IMR-90 (cell line): ENCODE measurements around the gene C17orf67. TPM values are rescaled to one million over a fixed set of nuclear protein-coding genes. Genes with fewer than 3 reads are reported as not detected.

ENCODE experiments used
- ATAC-seq: fragments of 200-7000 bp; cut with Tn5 transposase; 2 replicates; pipeline ENCODE4 v1.9.1; 2020; ENCODE audit warnings: low read depth, mild to moderate bottlenecking, moderate library complexity
- BruUV-seq: library from RNA; stranded (reverse); fragments of 400-500 nt; replicated peaks from 2 replicates; lab custom pipeline; 2021; lab: Mats Ljungman, UMichigan
- CTCF ChIA-PET: fragments of 300-600 bp; formaldehyde crosslinking; extraction: SDS; loops from one replicate; lab custom pipeline; 2021; ENCODE audit warnings: antibody characterized with exemption; lab: Yijun Ruan, JAX
- POLR2A ChIA-PET: fragments of 300-600 bp; sonication (Branson Sonifier 250); formaldehyde crosslinking; loops from one replicate; lab custom pipeline; 2022; ENCODE audit warnings: antibody characterized with exemption; ENCODE audit not compliant: unreplicated experiment; lab: Charles Lee
- DNase-seq: peaks from one replicate; pipeline ENCODE4 v3.0.0; 2013
- H2AFZ ChIP-seq: replicated peaks from 2 replicates; pipeline ENCODE3; 2013; ENCODE audit warnings: low read length, mild to moderate bottlenecking; ENCODE audit not compliant: poor library complexity
- H2AK5ac ChIP-seq: 2 replicates; pipeline ENCODE4 v1.6.1; 2013; ENCODE audit warnings: low read depth, low read length, inconsistent platforms
- H2AK9ac ChIP-seq: replicated peaks from 2 replicates; pipeline ENCODE3; 2013; ENCODE audit warnings: mild to moderate bottlenecking, low read depth, low read length, moderate library complexity; ENCODE audit not compliant: poor library complexity
- H2BK120ac ChIP-seq: 2 replicates; pipeline ENCODE4 v1.6.1; 2013; ENCODE audit warnings: low read depth, low read length, inconsistent platforms
- H2BK15ac ChIP-seq: 3 replicates; pipeline ENCODE4 v1.6.1; 2013; ENCODE audit warnings: low read depth, low read length, inconsistent platforms
- H2BK20ac ChIP-seq: 2 replicates; pipeline ENCODE4 v1.6.1; 2013; ENCODE audit warnings: low read depth, mild to moderate bottlenecking, inconsistent platforms, low read length, moderate library complexity
- H2BK5ac ChIP-seq: 2 replicates; pipeline ENCODE4 v1.6.1; 2013; ENCODE audit warnings: mild to moderate bottlenecking, low read depth, low read length, inconsistent platforms; ENCODE audit not compliant: poor library complexity, severe bottlenecking
- H3K14ac ChIP-seq: replicated peaks from 2 replicates; pipeline ENCODE4 v1.6.1; 2013; ENCODE audit warnings: low read depth, low read length, inconsistent platforms
- H3K18ac ChIP-seq: 2 replicates; pipeline ENCODE4 v1.6.1; 2013; ENCODE audit warnings: low read depth, low read length, control low read depth
- H3K23ac ChIP-seq: 2 replicates; pipeline ENCODE4 v1.6.1; 2013; ENCODE audit warnings: low read depth, low read length, inconsistent platforms
- H3K27ac ChIP-seq: 2 replicates; pipeline ENCODE4 v1.5.1; 2013; ENCODE audit warnings: mild to moderate bottlenecking, control low read depth, low read length; ENCODE audit not compliant: insufficient read depth
- H3K27me3 ChIP-seq: 2 replicates; pipeline ENCODE4 v1.6.1; 2013; ENCODE audit warnings: low read length; ENCODE audit not compliant: control insufficient read depth, insufficient read depth
- H3K36me3 ChIP-seq: 2 replicates; pipeline ENCODE4 v1.6.1; 2013; ENCODE audit warnings: low read length, mixed read lengths; ENCODE audit not compliant: control insufficient read depth, insufficient read depth
- H3K4ac ChIP-seq: 2 replicates; pipeline ENCODE4 v1.6.1; 2013; ENCODE audit warnings: low read depth, low read length, inconsistent platforms
- H3K4me1 ChIP-seq: 2 replicates; pipeline ENCODE4 v1.6.1; 2013; ENCODE audit warnings: low read length, mixed read lengths; ENCODE audit not compliant: control insufficient read depth, insufficient read depth
- H3K4me2 ChIP-seq: 2 replicates; pipeline ENCODE4 v1.6.1; 2013; ENCODE audit warnings: low read depth, mild to moderate bottlenecking, control low read depth, low read length, moderate library complexity
- H3K4me3 ChIP-seq: 2 replicates; pipeline ENCODE4 v1.5.1; 2013; ENCODE audit warnings: low read depth, mild to moderate bottlenecking, control low read depth, low read length, moderate library complexity; ENCODE audit not compliant: insufficient read depth
- H3K56ac ChIP-seq: 2 replicates; pipeline ENCODE4 v1.6.1; 2013; ENCODE audit warnings: low read length, inconsistent platforms; ENCODE audit not compliant: insufficient read depth; ENCODE audit errors: extremely low read depth
- H3K79me1 ChIP-seq, 2 experiments: 2 replicates each; pipeline ENCODE4 v1.6.1; 2013; ENCODE audit warnings: low read length in 2 of 2, inconsistent platforms in 1 of 2, low read depth in 1 of 2
- H3K9ac ChIP-seq: 2 replicates; pipeline ENCODE4 v1.6.1; 2013; ENCODE audit warnings: low read depth, low read length, control low read depth
- H3K9me1 ChIP-seq: 2 replicates; pipeline ENCODE4 v1.6.1; 2013; ENCODE audit warnings: low read length, inconsistent platforms; ENCODE audit not compliant: insufficient read depth
- H3K9me3 ChIP-seq: 2 replicates; pipeline ENCODE4 v1.6.1; 2013; ENCODE audit warnings: low read length; ENCODE audit not compliant: control insufficient read depth, insufficient read depth
- H4K20me1 ChIP-seq: 2 replicates; pipeline ENCODE4 v1.6.1; 2013; ENCODE audit warnings: low read length, inconsistent platforms; ENCODE audit not compliant: insufficient read depth
- H4K5ac ChIP-seq: 2 replicates; pipeline ENCODE4 v1.6.1; 2013; ENCODE audit warnings: mild to moderate bottlenecking, low read depth, low read length, control low read depth
- H4K8ac ChIP-seq, 2 experiments: 2 replicates each; pipeline ENCODE4 v1.6.1; 2013; ENCODE audit warnings: low read depth in 2 of 2, low read length in 2 of 2, control low read depth in 1 of 2, inconsistent platforms in 1 of 2
- H4K91ac ChIP-seq: 2 replicates; pipeline ENCODE4 v1.6.1; 2013; ENCODE audit warnings: low read depth, low read length, inconsistent platforms; ENCODE audit not compliant: insufficient read depth
- BHLHE40 ChIP-seq: fragments of 150-350 bp; IDR thresholded peaks from 2 replicates; pipeline ENCODE4 v1.6.1; 2016; ENCODE audit warnings: mild to moderate bottlenecking, low read depth, low read length
- CEBPB ChIP-seq: IDR thresholded peaks from 2 replicates; pipeline ENCODE4 v1.6.1; 2012; ENCODE audit warnings: low read depth, low read length, improper control_type of control experiment
- CTCF ChIP-seq: conservative IDR thresholded peaks from 2 replicates; pipeline ENCODE4 v1.5.1; 2012; ENCODE audit warnings: mild to moderate bottlenecking, low read depth, low read length, improper control_type of control experiment
- MAFK ChIP-seq: IDR thresholded peaks from 2 replicates; pipeline ENCODE4 v1.6.1; 2012; ENCODE audit warnings: low read depth, low read length, improper control_type of control experiment
- MXI1 ChIP-seq: IDR thresholded peaks from 2 replicates; pipeline ENCODE4 v1.6.1; 2012; ENCODE audit warnings: low read depth, mild to moderate bottlenecking, low read length, moderate library complexity, borderline replicate concordance
- RFX5 ChIP-seq: IDR thresholded peaks from 2 replicates; pipeline ENCODE4 v1.8.0; 2012; ENCODE audit warnings: low read depth, mild to moderate bottlenecking, low read length, moderate library complexity
- SMC3 ChIP-seq: fragments of 150-350 bp; IDR thresholded peaks from 2 replicates; pipeline ENCODE4 v1.6.1; 2016; ENCODE audit warnings: low read depth, mild to moderate bottlenecking, antibody characterized with exemption, low read length, moderate library complexity
- WGBS, 2 experiments: methylation state at CpG; one replicate each; pipeline versions ENCODE4 v1.1.5 to v1.1.7; 2013; ENCODE audit warnings: missing lambda C conversion rate in 2 of 2; ENCODE audit not compliant: insufficient read length in 1 of 2; ENCODE audit errors: extremely low coverage in 2 of 2; 5-methylcytosine and 5-hydroxymethylcytosine counted together
- dilution Hi-C: fragments of 300-500 bp; cut with HindIII; formaldehyde crosslinking; loops from one replicate; pipeline ENCODE4 v1.14.3; 2018; ENCODE audit warnings: low sequenced_read_pairs; ENCODE audit not compliant: unreplicated experiment
- in situ Hi-C: fragments of 300-500 bp; cut with MboI; formaldehyde crosslinking; loops from 3 replicates; pipeline ENCODE4 v1.14.3; 2019; ENCODE audit warnings: low sequenced_read_pairs, inconsistent platforms, mixed read lengths
- intact Hi-C: fragments of 100-400 bp; cut with micrococcal nuclease; formaldehyde crosslinking; loops from 2 replicates; pipeline ENCODE4 v1.10.0; 2022
- polyA plus RNA-seq, 3 experiments: library from polyadenylated mRNA; depleted of rRNA; stranded (reverse); fragments of >200 nt; gene quantifications; 2 replicates each; pipeline ENCODE4 v1.2.3, GENCODE V29; 2012; ENCODE audit warnings: low replicate concordance in 1 of 3
- total RNA-seq: library from RNA; depleted of rRNA; stranded (reverse); fragments of >200 nt; gene quantifications from 2 replicates; pipeline ENCODE4 v1.2.3, GENCODE V29; 2012

The C17orf67 gene
- total and polyA plus RNA-seq, 2 of the 4 experiments (the other 2 are of a cell fraction), result 0.18 to 1.1 TPM

GRCh38 chr17:56806949-56807348 lies 26.8 kb downstream of the C17orf67 start:
- dilution Hi-C loops, result no loop called here
- H2BK20ac ChIP-seq, result no peak overlapping the region
- no peak overlapping the region for H3K56ac ChIP-seq
- H4K8ac ChIP-seq, result no peak overlapping the region
- in situ Hi-C loops, result no loop called here
- no peaks in the 10 kb centered on the region for H3K27me3 ChIP-seq
- ChIA-PET CTCF (no interaction called here), POLR2A (no interaction called here)
- peak overlapping the region; percentile 25 for H2AFZ ChIP-seq
- no peaks in the 10 kb centered on the region for H3K9me3 ChIP-seq
- no peak overlapping the region for H3K23ac ChIP-seq
- no peak overlapping the region for H2BK120ac ChIP-seq
- H4K91ac ChIP-seq, result no peak overlapping the region
- no peaks in the 10 kb centered on the region for H3K79me1 ChIP-seq
- peak overlapping the region; percentile 9; the same call in 1 of the 2 replicates for H3K14ac ChIP-seq
- no peak overlapping the region for H3K18ac ChIP-seq
- DNase-seq (no peak), ATAC-seq (no peak)
- no peak overlapping the region for H3K9ac ChIP-seq
- no peak overlapping the region for H3K27ac ChIP-seq
- H2AK5ac ChIP-seq, result no peak overlapping the region
- peaks cover 19% of the 10 kb centered on the region; the same call in 1 of the 2 replicates for H3K9me1 ChIP-seq
- no peaks in the 10 kb centered on the region for H4K20me1 ChIP-seq
- no peak overlapping the region for H2BK5ac ChIP-seq
- no peak overlapping the region for H2AK9ac ChIP-seq
- no peaks in the 10 kb centered on the region for H3K36me3 ChIP-seq
- no peak overlapping the region for H4K5ac ChIP-seq
- no peak overlapping the region for H2BK15ac ChIP-seq
- no peak overlapping the region for H3K4ac ChIP-seq
- intact Hi-C loops, result no loop called here
- BruUV-seq, result no TSS peak
- H3K4me3 ChIP-seq, result no peak overlapping the region
- H3K4me2 ChIP-seq, result no peak overlapping the region
- H3K4me1 ChIP-seq, result peaks cover 6% of the 10 kb centered on the region; the same call in 1 of the 2 replicates
- WGBS, 2 experiments, result 83% methylated on average over 1 of the region's 4 CpGs; no CpG with 5 or more reads in 1 of the 2 experiments
- TF ChIP-seq SMC3 (no peak), CEBPB (no peak), BHLHE40 (no peak), CTCF (no peak), MAFK (no peak), RFX5 (no peak), MXI1 (no peak)
